Effector memory CD8-positive, alpha-beta T cell (primary cell): ENCODE results near the gene GSK3A.

Experiments
- ATAC-seq: fragments of 150-1000 bp; cut with Tn5 transposase; replicated peaks from 2 replicates; pipeline ENCODE4 v1.10.0; 2021; ENCODE audit warnings: mild to moderate bottlenecking, moderate library complexity
- DNase-seq, 3 experiments: peaks; one replicate each; pipeline ENCODE4 v3.0.0; 2021
- H3K27ac Mint-ChIP-seq, 2 donors: one replicate each; pipeline ENCODE4 v1.8.0; 2022; ENCODE audit warnings: mild to moderate bottlenecking in 2 of 2, mixed read lengths in 2 of 2, moderate library complexity in 2 of 2
- H3K27me3 Mint-ChIP-seq, 2 donors: one replicate each; pipeline ENCODE4 v1.8.0; 2022; ENCODE audit warnings: mixed read lengths in 2 of 2
- H3K36me3 Mint-ChIP-seq: one replicate; pipeline ENCODE4 v1.8.0; 2022; ENCODE audit warnings: mild to moderate bottlenecking, moderate library complexity, mixed read lengths; ENCODE audit not compliant: insufficient read depth
- H3K4me1 Mint-ChIP-seq, 2 donors: one replicate each; pipeline ENCODE4 v1.8.0; 2022; ENCODE audit warnings: low read depth in 2 of 2, mixed read lengths in 2 of 2
- H3K4me3 Mint-ChIP-seq, 2 donors: one replicate each; pipeline ENCODE4 v1.8.0; 2022; ENCODE audit warnings: mild to moderate bottlenecking in 2 of 2, mixed read lengths in 2 of 2, moderate library complexity in 2 of 2
- H3K9me3 Mint-ChIP-seq, 2 donors: one replicate each; pipeline ENCODE4 v1.8.0; 2022; ENCODE audit warnings: mixed read lengths in 2 of 2

The GSK3A gene

DNA sequence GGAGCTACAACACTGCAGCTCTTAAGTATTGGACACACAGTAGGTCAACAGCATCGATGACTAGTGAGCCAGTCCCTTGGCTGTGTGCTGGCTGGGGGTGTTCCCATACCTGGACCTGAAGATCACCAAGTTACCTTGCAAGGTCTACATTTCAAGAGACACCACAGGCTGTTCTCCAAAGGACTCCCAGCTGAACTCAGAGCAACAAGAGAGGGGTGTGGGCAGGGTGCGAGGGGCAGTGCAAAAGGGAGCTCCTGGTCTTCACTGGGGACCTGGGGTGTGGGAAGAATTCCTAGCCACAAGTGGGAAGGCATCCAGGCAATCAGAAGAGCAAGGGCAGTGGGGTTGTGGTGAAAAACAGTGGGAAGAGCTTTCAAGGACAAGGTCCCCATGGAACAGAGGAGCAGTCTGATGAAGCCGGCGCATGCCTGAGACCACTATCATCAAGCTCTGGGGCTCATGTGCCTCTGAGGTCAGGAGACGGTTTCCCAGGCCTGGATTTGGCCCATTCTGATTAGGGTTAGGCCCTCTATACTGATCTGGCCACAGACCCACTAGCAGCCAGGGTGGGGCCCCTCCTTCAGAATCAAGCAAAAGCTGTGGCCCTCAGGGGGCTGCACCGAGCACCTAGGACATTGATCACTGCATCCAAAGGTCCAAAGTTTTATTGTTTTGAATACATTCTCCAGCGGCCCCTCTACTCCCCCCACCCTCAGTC, 4.7 kb upstream of the GSK3A start:
- H3K36me3 Mint-ChIP-seq: peaks cover 62% of the 10 kb centered on the region
- H3K4me1 Mint-ChIP-seq: peaks cover 26 to 36% of the 10 kb centered on the region in 2 donors
- H3K9me3 Mint-ChIP-seq: no peaks in the 10 kb centered on the region
- H3K27me3 Mint-ChIP-seq: no peaks in the 10 kb centered on the region
- peak overlapping the region; percentile 15 to 73 for H3K27ac Mint-ChIP-seq
- ATAC-seq: no peak
- peak overlapping the region in 1 of 2 donors; percentile 17 for H3K4me3 Mint-ChIP-seq
- no peak for DNase-seq

DNA sequence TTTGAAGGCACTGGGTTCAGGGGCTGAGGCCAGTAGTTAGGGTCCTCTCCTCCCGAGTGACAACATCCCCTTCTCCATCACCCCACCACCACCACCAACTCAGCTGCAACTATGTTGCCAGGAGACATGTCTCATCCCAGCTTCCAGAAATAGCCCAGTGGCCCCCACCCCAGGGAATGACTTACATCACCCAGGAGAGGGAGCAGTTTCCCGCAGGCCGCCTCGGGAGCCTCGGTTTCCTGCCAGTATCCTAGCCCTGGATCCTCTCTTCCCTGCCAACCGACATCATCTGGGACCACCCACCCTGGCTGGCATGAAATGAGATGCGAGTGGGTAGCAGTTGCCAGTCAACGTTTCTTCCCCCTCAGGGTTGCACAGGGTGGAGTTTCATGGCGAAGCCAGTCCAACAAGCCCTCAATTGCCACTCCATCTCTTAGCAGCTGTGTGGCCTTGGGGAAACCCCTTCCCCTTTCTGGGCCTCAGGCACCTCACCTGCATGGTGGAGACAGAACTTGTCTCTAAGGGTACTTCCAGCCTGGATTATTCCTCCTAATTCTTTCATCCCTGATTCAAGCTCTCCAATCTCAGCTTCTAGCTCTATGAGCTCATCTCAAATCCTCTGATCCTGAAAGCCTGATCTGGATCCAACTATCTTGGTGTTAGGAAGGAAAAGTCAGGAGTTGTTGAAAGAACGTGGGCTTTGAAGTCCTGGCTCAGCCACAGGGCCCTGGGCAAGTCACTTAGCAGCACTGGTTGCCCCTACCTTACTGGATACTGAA, 3.9 kb upstream of the GSK3A start:
- Mint-ChIP-seq H3K36me3 (peaks cover 62% of the 10 kb centered on the region), H3K4me3 (no peak overlapping the region), H3K27me3 (no peaks in the 10 kb centered on the region), H3K4me1 (peaks cover 25 to 33% of the 10 kb centered on the region in 2 donors), H3K9me3 (no peaks in the 10 kb centered on the region), H3K27ac (peak overlapping the region; percentile 60 to 73)
- DNase-seq: no peak
- ATAC-seq: no peak

DNA sequence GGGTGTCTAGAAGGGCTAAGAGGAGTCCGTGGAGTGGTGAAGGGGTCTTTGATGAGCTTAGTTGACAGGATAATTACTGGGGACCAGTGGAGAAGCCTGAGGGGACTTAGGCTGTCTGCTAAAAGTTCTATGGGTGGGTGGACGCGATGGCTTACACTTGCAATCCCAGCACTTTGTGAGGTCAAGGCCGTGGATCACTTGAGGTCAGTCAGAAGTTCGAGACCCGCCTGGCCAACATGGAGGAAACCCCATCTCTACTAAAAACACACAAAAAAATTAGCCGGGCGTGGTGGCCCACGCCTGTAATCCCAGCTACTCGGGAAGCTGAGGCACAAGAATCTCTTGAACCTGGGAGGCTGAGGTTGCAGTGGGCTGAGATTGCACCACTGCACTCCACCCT, 2.8 kb upstream of the GSK3A start:
- Mint-ChIP-seq H3K4me3 (peak overlapping the region; percentile 81 to 83), H3K27ac (peak overlapping the region; percentile 81 to 91), H3K4me1 (peaks cover 33 to 36% of the 10 kb centered on the region in 2 donors), H3K27me3 (no peaks in the 10 kb centered on the region), H3K36me3 (peaks cover 65% of the 10 kb centered on the region), H3K9me3 (no peaks in the 10 kb centered on the region)
- no peak for DNase-seq
- no peak for ATAC-seq

DNA sequence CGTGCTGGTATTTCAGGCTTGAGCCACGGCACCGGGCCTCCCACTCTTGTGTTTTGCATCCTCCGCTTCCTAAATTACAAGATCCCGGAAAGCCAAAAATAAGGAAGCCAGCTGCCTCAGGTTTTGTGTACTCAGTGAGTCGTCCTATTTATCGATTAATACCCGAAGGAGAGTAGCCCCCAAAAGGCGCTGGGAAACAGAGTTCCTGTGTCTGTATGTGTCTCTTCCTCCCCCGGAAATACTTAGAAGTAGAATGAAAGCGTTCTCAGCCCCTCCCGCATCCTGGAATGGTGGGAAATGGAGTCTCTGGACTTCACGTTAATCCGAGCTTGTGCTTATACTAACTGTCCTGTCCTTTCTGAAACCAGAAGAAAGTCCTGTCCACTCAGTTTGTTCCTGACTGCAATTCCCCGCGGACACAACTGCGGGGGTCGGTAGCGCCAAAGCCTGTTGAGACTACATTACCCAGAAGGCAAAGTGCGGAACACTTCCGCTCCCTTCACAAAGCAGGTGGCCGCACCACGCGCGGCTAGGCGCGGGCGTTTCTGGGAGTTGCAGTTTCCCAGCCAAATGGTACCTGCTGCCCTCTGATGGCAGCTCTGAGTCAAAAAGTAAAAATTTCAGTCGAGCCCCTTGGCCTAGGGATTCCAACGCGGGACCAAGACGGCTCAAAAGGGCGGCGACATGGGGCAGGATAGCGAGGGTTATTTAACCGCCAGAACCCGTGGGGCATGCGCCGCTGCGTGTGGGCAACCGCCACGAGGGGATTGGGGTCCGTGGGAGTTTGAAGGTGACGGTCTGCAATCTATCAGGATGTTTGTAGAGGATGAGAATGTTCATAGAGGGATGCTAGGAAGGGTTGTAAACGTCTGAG, 2.2 kb upstream of the GSK3A start:
- peak overlapping the region; percentile 81 to 83 for H3K4me3 Mint-ChIP-seq
- H3K4me1 Mint-ChIP-seq: peaks cover 39 to 41% of the 10 kb centered on the region in 2 donors
- peaks cover 61% of the 10 kb centered on the region for H3K36me3 Mint-ChIP-seq
- no peaks in the 10 kb centered on the region for H3K9me3 Mint-ChIP-seq
- H3K27ac Mint-ChIP-seq: peak overlapping the region; percentile 81 to 91
- ATAC-seq (peak; percentile 38), DNase-seq (peak; percentile 84 to 88 (median 85))
- no peaks in the 10 kb centered on the region for H3K27me3 Mint-ChIP-seq

DNA sequence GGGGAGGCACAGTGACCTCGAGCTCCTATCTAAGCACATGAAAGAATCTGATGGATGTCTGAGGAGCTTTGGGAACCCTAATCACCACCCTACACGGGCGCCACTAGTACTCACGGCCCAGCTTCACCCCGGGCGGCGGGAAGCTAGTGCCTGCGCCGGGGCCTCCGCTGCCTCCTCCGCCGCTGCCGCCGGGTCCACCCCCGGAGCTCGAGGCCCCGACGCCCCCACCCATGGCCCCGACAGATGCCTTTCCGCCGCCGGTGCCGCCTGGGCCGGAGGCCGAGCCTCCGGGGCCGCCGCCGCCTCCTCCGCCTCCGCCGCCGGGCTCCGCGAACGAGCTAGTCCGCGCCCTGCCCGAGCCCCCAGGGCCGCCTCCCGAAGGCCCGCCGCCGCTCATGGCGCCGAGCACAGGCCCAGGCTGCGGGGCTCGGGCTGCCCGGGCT, 312 bp downstream of the GSK3A start:
- peak overlapping the region; percentile 81 to 84 for H3K27ac Mint-ChIP-seq
- H3K36me3 Mint-ChIP-seq: peaks cover 58% of the 10 kb centered on the region
- no peaks in the 10 kb centered on the region for H3K9me3 Mint-ChIP-seq
- H3K4me1 Mint-ChIP-seq: peaks cover 44 to 46% of the 10 kb centered on the region in 2 donors
- H3K4me3 Mint-ChIP-seq: peak overlapping the region; percentile 81 to 83
- ATAC-seq (no peak), DNase-seq (peak in 2 of 3 experiments; percentile 33 to 40)
- no peaks in the 10 kb centered on the region for H3K27me3 Mint-ChIP-seq

DNA sequence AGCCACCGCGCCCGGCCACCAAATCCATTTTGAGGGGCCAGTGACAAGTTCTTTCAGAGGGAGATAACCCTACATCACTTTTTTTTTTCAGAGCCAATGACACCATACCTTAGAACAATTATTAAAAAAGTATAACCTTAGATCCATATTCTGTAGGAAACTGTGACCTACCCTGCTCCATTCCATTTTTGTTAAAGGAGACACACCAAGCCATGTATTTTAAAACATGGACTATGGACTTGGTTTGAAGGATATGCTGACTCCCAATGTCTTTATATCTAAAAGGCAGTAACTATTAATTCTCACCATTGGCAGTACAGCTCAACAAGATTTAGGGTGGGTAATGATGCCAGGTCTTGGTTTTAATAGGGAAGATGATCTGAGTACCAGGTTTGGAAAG, 1.1 kb downstream of the GSK3A start:
- peaks cover 57% of the 10 kb centered on the region for H3K36me3 Mint-ChIP-seq
- no peaks in the 10 kb centered on the region for H3K27me3 Mint-ChIP-seq
- ATAC-seq (no peak), DNase-seq (no peak)
- H3K4me3 Mint-ChIP-seq: peak overlapping the region; percentile 78 to 81
- peaks cover 44 to 49% of the 10 kb centered on the region in 2 donors for H3K4me1 Mint-ChIP-seq
- peak overlapping the region; percentile 84 to 86 for H3K27ac Mint-ChIP-seq
- H3K9me3 Mint-ChIP-seq: no peaks in the 10 kb centered on the region

DNA sequence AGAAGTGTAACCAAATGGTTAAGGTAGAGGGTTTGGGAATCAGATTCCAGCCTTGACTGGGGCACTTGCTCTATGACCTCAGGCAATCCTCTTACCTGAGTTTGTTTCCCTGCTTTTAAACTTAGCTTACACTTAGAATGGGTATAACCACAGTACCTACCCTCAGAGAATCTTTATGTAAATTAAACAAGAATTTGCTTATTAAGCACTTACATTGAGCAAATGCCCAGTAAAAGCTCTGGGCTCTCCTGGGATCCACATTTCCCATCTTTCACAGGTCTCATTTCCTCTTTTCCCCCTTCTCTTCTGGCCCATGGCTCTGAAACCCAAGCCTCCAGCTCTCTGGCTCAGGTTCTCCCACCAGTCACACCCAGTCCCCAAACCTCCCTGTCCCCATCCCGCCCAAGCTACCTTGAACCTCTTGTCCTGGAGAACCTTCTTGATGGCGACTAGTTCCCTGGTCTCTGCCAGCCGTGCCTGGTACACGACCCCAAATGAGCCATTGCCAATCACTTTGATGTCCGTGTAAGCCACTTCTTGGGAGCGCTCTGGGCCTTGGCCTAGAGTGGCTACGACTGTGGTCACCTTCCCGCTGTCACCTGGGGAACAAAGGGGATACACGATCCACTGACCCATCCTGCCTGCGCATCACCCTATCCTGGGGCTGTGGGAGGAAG, 2.7 kb downstream of the GSK3A start:
- H3K4me3 Mint-ChIP-seq: peak overlapping the region in 1 of 2 donors; percentile 4
- peaks cover 59% of the 10 kb centered on the region for H3K36me3 Mint-ChIP-seq
- peak overlapping the region; percentile 35 to 67 for H3K27ac Mint-ChIP-seq
- no peak for ATAC-seq
- no peaks in the 10 kb centered on the region for H3K9me3 Mint-ChIP-seq
- no peak for DNase-seq
- peaks cover 45 to 47% of the 10 kb centered on the region in 2 donors for H3K4me1 Mint-ChIP-seq
- H3K27me3 Mint-ChIP-seq: no peaks in the 10 kb centered on the region

DNA sequence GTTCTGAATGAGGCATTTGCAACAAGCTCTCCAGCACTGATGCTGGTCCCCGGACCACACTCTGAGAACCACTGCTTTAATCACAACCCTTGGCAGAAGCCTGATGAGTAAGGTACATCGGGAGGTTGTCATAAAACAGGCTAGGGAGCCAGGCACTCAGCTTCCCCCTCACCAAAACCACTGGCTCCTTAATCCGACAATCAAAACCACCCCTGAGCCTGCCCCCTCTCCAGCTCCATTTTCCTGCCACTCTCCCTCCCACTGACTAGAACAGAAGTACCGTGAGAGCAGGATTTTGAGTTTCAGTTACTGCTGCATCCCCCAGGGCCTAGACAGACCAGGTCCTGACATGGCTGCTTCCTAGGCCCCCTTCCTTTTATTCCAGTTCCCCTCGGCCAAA, 7.2 kb downstream of the GSK3A start:
- DNase-seq: no peak
- Mint-ChIP-seq H3K9me3 (no peaks in the 10 kb centered on the region), H3K4me1 (peaks cover 20 to 29% of the 10 kb centered on the region in 2 donors), H3K27ac (peak overlapping the region in 1 of 2 donors; percentile 1), H3K4me3 (no peak overlapping the region), H3K27me3 (no peaks in the 10 kb centered on the region), H3K36me3 (peaks cover 50% of the 10 kb centered on the region)
- no peak for ATAC-seq

DNA sequence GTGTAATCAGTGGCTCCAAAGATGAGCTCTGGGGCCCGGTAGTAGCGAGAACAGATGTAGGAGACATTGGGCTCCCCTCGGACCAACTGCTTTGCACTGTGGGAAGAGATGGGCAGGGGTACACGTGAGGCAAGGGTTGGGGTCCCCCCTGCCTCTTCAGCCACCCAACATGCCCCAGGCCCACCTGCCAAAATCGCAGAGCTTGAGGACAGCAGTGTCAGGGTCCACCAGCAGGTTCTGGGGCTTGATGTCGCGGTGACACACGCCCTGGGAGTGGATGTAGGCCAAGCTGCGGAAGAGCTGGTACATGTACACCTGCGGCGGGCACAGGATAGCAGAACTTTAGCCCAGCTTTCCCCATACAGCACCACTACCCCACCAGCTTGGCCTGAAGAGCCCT, 8.0 kb downstream of the GSK3A start:
- ATAC-seq (no peak), DNase-seq (no peak)
- H3K4me3 Mint-ChIP-seq: no peak overlapping the region
- no peaks in the 10 kb centered on the region for H3K27me3 Mint-ChIP-seq
- H3K9me3 Mint-ChIP-seq: no peaks in the 10 kb centered on the region
- peak overlapping the region in 1 of 2 donors; percentile 27 for H3K27ac Mint-ChIP-seq
- H3K4me1 Mint-ChIP-seq: peaks cover 20 to 24% of the 10 kb centered on the region in 2 donors
- peaks cover 53% of the 10 kb centered on the region for H3K36me3 Mint-ChIP-seq

DNA sequence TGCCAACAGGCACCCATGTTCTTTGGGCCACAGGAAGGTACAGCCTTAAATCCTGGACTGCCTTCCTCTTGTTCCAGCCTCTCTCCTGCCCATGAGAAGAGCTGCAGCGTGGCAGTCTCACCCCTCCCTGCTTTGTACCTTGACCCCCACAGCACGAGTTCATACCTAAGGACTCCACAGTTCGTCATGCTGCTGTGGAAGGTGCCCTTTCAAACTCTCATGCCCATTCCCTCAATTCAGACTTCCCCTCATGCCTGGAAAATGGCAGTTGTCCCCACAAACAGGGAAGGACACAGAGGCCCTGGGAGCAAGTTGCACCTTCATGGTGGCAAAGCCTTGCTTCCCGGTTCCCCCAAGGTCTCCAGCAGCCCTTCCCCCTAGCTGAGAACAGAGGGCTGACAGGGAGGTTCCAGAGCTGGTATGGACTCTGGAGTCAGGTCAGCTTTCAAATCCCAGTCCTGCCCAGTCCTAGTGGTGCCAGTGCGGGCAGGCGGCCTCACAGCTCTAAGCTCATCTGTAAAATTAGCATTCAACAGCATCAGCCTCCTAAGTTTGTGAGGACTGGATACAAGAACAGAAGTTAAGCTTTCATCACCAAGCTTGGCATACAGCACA, 8.6 kb downstream of the GSK3A start:
- DNase-seq: no peak
- peak overlapping the region in 1 of 2 donors; percentile 27 for H3K27ac Mint-ChIP-seq
- H3K36me3 Mint-ChIP-seq: peaks cover 50% of the 10 kb centered on the region
- H3K4me3 Mint-ChIP-seq: no peak overlapping the region
- no peaks in the 10 kb centered on the region for H3K9me3 Mint-ChIP-seq
- no peak for ATAC-seq
- no peaks in the 10 kb centered on the region for H3K27me3 Mint-ChIP-seq
- H3K4me1 Mint-ChIP-seq: peaks cover 16 to 23% of the 10 kb centered on the region in 2 donors

DNA sequence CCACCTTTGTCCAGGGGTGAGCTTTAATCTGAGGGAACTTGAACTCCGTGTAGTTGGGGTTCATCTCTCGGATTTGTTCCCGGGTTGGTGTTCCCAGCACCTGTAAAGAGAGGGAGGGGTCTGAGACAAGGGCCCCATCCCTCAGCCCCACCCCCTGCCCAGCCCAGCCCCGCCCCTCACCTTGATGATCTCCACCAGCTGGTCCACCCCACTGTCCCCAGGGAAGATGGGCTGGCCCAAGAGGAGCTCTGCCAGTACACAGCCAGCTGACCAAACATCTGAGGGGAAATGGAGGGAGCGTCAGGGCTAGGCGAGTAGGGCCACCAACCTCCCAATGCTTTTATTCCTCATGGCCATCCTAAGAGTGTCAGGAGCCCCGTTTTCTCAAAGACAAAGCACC, 9.3 kb downstream of the GSK3A start:
- Mint-ChIP-seq H3K4me1 (peaks cover 16 to 24% of the 10 kb centered on the region in 2 donors), H3K27ac (peak overlapping the region in 1 of 2 donors; percentile 27), H3K4me3 (no peak overlapping the region), H3K36me3 (peaks cover 47% of the 10 kb centered on the region), H3K9me3 (no peaks in the 10 kb centered on the region), H3K27me3 (no peaks in the 10 kb centered on the region)
- DNase-seq (no peak), ATAC-seq (no peak)

DNA sequence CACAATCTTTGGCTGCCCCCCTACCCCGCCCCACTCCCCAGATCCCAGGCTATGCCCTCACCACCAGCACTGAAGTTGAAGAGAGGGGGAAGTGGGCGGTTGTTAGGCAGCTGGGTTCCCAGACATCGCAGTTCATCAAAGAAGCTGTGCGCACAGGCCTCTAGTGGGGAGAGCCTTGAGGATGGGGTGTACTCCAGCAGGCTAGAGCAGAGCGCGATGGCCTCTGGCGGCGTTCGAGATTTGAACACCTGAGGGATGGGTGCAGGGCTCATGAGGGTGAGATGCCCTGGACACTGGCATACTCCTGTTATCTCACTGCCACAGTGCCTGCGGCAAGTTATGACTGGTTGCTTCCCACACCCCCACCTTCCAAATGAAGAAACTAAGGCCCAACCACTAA, 10.0 kb downstream of the GSK3A start:
- Mint-ChIP-seq H3K36me3 (peaks cover 47% of the 10 kb centered on the region), H3K27ac (peak overlapping the region in 1 of 2 donors; percentile 49)

More for the DNA sequence above, 10.0 kb downstream of the GSK3A start:
- H3K4me3 Mint-ChIP-seq: no peak overlapping the region
- H3K4me1 Mint-ChIP-seq: peaks cover 16 to 28% of the 10 kb centered on the region in 2 donors
- no peaks in the 10 kb centered on the region for H3K9me3 Mint-ChIP-seq
- ATAC-seq (no peak), DNase-seq (no peak)
- no peaks in the 10 kb centered on the region for H3K27me3 Mint-ChIP-seq
